ENCODE results near the gene NEUROD4. TPM values are rescaled to one million over a fixed set of nuclear protein-coding genes. Genes with fewer than 3 reads are reported as not detected.

Gene NEUROD4
- polyA plus RNA-seq, 1 donor, result not detected

DNA sequence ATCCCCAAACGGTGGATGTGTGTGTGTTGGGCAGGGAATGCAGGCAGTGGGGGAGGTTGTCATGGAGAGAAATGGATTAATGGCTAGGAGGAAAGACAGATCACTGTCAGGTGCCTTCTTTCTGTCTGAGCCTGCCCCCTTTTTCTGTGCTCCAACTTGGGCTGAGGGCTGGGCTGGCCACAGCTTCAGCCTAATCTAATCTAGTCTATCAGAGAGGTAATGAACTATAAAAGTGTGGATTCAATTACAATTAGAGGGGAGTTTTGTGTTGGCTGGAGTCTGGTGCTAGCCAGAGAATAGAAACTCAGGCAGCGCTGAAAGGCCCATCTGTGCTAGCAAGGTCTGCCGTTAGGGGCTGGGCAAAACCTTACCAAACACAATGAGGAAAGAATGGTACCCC lies 41.2 kb downstream of the NEUROD4 start:
- DNase-seq, result no peak

DNA sequence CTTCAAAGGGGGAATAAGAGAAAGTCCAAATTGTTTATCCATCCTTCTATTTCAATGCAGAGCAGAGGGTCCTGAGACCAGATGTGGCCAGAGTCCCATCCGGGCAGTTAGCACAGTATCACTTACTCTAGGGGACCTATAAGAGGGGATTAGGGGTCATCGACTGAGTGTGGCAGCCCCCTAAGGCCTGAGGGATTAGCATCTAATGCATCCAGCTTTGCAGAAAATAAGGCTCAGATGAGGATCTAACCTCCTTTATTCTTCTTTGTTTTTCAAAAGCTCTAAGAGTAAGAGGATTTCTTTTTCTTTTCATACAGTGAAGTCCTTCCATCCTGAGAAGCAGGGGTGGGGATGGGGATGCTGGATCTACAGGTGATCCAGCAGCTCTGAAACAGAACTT lies 43.5 kb downstream of the NEUROD4 start:
- DNase-seq, result no peak

DNA sequence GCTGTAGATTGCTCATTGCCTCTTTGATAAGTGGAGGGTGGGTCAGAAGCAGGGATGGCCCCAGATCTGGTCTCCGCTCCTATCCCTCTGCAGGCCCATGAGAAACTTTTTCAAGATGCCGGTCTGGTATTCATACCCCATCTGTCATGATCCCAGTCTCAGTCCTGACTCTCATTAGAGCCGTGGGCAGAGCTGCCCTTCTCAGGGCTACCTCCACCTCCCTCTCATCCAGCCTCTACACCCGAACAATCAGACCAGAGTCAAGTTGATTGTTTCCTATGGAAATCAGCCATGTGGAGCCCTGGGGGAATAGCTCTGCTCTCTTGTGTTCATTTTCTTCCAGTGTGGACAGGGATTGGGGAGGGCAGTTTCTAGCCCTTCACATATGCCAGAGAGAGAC lies 45.8 kb downstream of the NEUROD4 start:
- no peak for DNase-seq

DNA sequence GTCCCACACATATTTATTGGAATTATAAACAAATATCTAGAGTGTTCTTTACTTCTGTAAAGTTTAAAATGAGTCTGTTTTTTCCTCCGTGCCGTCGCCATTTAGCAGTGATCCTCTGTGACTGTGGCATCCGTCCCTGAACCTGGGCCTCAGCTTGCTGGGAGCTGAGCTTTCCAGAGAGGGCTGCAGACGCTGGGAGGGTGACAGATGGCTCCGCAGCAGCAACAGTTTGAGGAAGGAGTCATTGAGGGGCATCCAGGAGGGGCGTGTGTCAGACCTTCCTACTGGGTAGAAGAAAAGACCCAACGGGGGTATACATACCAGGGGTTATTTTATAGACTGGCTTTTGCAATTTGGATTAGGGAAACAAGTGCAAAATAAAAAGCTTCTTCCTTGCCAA lies 47.9 kb downstream of the NEUROD4 start:
- no peak for DNase-seq

DNA sequence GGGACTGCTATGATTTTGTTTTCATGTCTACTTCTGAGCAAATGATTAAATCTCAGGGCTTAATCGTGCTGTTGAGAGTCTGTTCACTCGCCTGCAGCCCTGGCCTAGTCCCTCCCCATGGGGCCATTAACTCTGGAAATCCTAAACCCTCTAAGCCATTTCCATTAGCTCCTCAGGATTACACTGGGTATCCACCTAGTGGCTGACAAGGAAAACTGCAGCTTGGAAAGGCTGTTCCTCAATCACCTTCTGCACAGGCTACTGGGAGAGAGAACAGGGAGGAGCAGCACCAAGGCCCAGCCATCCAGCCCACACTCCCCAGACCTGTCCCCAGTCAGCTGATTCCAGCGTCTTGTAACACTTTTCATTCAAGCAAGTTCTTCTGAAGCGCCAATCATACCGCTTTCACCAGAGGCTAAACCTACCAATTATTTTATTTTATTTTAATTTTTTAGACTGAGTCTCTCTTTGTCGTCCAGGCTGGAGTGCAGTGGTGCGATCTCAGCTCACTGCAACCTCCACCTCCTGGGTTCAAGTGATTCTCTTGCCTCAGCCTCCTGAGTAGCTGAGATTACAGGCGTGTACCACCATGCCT lies 48.7 kb downstream of the NEUROD4 start:
- DNase-seq, result peak; percentile 57

DNA sequence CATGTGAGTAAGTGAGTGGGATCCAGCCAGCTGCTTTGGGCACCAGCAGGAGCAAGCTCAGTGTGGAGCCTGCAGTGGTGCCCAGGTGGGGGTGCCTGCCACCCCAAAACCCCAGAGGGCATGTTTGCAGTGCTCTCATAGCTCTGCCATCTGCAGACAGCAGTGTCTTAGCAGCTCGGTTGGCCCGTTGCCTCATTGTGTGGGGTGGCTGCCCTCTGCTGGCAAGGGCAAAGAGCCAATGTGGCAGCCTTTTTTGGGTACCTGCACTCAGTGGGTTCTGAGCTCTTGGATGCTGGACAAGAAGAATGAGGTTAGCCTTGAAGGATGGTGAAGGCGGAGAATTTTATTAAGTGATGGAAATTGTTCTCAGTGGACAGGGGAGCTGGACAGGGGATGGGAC lies 52.3 kb downstream of the NEUROD4 start:
- DNase-seq, result no peak

DNA sequence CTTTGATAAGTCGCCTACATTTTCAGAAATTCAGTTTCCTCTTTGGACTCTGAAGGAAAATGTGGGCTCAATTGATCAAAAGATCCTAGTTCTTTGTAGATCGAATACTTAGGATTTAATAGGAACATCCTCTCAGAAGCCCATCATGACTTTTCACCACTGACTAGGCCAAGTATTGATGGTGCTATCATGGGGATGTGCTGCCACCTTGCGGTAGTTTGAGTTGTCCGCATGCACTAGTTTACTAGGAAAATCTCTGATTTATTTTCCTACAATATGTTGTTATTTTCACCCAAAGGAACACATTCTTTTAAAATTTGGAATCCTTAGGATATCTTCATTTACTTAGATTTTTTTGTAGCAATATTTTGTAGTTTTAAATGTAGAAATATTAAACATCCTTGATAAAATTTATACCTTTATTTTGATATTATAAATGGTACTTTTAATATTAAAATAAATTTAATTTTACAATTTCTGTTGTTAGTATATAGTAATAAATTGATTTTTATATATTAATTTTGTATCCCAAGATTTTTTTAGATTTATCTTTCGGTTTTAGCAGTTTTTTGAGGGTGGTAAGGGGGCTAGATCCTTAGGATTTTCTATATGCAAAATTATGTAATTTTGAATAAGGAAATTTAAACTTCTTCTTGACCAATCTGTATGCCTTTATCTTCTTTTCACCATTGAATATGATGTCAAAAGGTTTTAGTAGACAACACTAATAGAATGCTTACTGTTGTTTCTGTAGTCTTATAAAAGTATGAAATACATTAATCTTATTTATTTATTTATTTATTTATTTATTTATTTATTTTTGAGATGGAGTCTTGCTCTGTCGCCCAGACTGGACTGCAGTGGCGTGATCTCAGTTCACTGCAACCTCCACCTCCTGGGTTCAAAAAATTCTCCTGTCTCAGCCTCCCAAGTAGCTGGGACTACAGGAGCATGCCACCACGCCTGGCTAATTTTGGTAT lies 53.6 kb downstream of the NEUROD4 start:
- peak; percentile 67 for DNase-seq

DNA sequence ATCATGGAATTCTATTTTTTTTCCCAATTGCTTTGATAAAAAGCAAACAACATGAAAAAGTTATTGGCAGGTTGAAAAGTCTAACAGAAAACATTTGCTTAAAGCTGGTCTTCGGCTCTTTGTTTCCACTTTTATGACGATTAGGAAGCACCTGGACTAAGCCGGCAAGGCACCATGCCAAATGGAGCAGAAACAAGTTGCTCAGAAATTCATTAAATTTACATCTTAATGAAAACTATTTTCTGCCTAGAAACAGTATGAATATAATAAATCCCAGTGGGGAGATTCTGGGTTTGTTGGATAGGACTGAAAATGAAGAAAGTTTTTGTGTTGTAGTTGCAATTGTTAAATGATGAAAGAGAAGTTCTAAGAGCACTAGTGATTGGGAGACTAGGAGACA lies 55.0 kb downstream of the NEUROD4 start:
- DNase-seq, result no peak

Other genes starting within 250 kb of the NEUROD4 start
- gene MUCL1, start 165.5 kb upstream of the NEUROD4 start, polyA plus RNA-seq (ENCODE audit: insufficient read length), result 0.25 TPM
- 0.18 TPM for gene TESPA1, start 35.2 kb upstream of the NEUROD4 start, polyA plus RNA-seq (ENCODE audit: insufficient read length)
- gene OR9K2, start 106.4 kb downstream of the NEUROD4 start, polyA plus RNA-seq (ENCODE audit: insufficient read length), result not detected
- gene OR10A7, start 201.1 kb downstream of the NEUROD4 start, polyA plus RNA-seq (ENCODE audit: insufficient read length), result not detected
- not detected for gene OR6C74, start 224.6 kb downstream of the NEUROD4 start, polyA plus RNA-seq (ENCODE audit: insufficient read length)

All from left kidney (tissue), 2 donors.